Tibial nerve (tissue), 4 donors: ENCODE results near the gene ALG14. TPM values are rescaled to one million over a fixed set of nuclear protein-coding genes. Genes with fewer than 3 reads are reported as not detected.

Experiments
- DNase-seq, 2 donors: peaks; one replicate each; pipeline ENCODE4 v3.0.0-alpha.2; 2019; ENCODE audit warnings: low spot score in 2 of 2
- H3K27ac ChIP-seq, 4 donors: fragments of 200-600 bp; sonication (generic) in 3 of 4; one replicate each; pipeline ENCODE4 v1.5.1; 2017 to 2019; ENCODE audit warnings: mild to moderate bottlenecking in 1 of 4
- H3K27me3 ChIP-seq, 2 donors: fragments of 200-600 bp; sonication (generic) in 1 of 2; one replicate each; pipeline versions ENCODE4 v1.5.1 to v1.6.0; 2017 to 2019
- H3K36me3 ChIP-seq, 3 donors: fragments of 200-600 bp; sonication (generic); one replicate each; pipeline ENCODE4 v1.5.1; 2018 to 2019
- H3K4me1 ChIP-seq, 4 donors: fragments of 200-600 bp; sonication (generic) in 3 of 4; one replicate each; pipeline ENCODE4 v1.5.1; 2017 to 2019
- H3K4me3 ChIP-seq, 4 donors: fragments of 200-600 bp; sonication (generic) in 3 of 4; one replicate each; pipeline ENCODE4 v1.5.1; 2017 to 2019; ENCODE audit warnings: mild to moderate bottlenecking in 1 of 4, moderate library complexity in 1 of 4
- H3K9me3 ChIP-seq, 4 donors: fragments of 200-600 bp; sonication (generic) in 3 of 4; one replicate each; pipeline ENCODE4 v1.5.1; 2017 to 2019
- EP300 ChIP-seq, 2 donors: sonication (generic); formaldehyde crosslinking; IDR thresholded peaks; one replicate each; pipeline ENCODE4 v1.6.1; 2017; ENCODE audit warnings: antibody characterized with exemption in 2 of 2, mild to moderate bottlenecking in 1 of 2
- POLR2A ChIP-seq, 2 donors: fragments of 450-650 bp; IDR thresholded peaks; one replicate each; pipeline ENCODE4 v1.6.1; 2017; ENCODE audit warnings: antibody characterized with exemption in 2 of 2, mild to moderate bottlenecking in 2 of 2, moderate library complexity in 2 of 2
- WGBS, 2 donors: methylation state at CpG; one replicate each; pipeline ENCODE4 v1.1.5; 2018; 5-methylcytosine and 5-hydroxymethylcytosine counted together
- total RNA-seq, 4 donors: library from RNA; depleted of rRNA; stranded (reverse); fragments of >200 nt; gene quantifications; one replicate each; pipeline ENCODE4 v1.1.0, GENCODE V29; 2016
- TF ChIP-seq, protein P1 (sequence below), 5 experiments: fragments of 200-600 bp in 3 of 5; fragments of 450-650 bp in 2 of 5; sonication (generic) in 3 of 5; IDR thresholded peaks; one replicate each; pipeline ENCODE4 v1.5.1; 2016 to 2019; ENCODE audit warnings: antibody characterized with exemption in 5 of 5, mild to moderate bottlenecking in 3 of 5, moderate library complexity in 2 of 5

The ALG14 gene
- total RNA-seq, 4 donors from 2014 or later, result 1.1 to 1.6 (median 1.5) TPM

DNA sequence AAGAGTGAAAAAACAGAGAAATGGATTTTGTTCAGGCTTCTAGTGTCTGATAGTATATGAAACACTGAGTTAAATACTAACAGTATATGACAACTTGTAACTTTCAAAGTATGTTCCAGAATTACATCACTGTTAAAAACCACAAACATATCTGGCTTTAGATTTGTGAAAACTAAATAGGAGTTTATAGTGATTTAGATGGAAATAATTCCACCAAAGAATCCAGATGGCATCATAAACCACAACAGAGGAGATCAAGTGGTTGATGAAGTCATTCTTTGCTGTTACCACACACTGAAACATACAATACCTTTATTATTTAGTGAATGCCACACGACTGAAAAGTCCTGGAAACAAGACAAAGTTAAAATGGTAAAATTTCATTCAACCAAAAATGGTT is 37.2 kb downstream of the ALG14 start:
- Histone ChIP-seq H3K36me3 (peaks cover 0 to 5% (median 0%) of the 10 kb centered on the region in 3 donors), H3K27ac (peak overlapping the region in 2 of 4 donors; percentile 55 to 83), H3K4me3 (no peak overlapping the region), H3K27me3 (no peaks in the 10 kb centered on the region), H3K9me3 (no peaks in the 10 kb centered on the region), H3K4me1 (peaks cover 0 to 14% (median 3%) of the 10 kb centered on the region in 4 donors)
- DNase-seq, result no peak
- 47 to 49% methylated on average over 1 of the region's 1 CpG for WGBS, 2 donors
- TF ChIP-seq, protein P1, sequence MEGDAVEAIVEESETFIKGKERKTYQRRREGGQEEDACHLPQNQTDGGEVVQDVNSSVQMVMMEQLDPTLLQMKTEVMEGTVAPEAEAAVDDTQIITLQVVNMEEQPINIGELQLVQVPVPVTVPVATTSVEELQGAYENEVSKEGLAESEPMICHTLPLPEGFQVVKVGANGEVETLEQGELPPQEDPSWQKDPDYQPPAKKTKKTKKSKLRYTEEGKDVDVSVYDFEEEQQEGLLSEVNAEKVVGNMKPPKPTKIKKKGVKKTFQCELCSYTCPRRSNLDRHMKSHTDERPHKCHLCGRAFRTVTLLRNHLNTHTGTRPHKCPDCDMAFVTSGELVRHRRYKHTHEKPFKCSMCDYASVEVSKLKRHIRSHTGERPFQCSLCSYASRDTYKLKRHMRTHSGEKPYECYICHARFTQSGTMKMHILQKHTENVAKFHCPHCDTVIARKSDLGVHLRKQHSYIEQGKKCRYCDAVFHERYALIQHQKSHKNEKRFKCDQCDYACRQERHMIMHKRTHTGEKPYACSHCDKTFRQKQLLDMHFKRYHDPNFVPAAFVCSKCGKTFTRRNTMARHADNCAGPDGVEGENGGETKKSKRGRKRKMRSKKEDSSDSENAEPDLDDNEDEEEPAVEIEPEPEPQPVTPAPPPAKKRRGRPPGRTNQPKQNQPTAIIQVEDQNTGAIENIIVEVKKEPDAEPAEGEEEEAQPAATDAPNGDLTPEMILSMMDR (IDR thresholded peaks at IDR 0.05), result no peak
- TF ChIP-seq POLR2A (IDR thresholded peaks at IDR 0.05) (no peak), EP300 (IDR thresholded peaks at IDR 0.05) (no peak)

DNA sequence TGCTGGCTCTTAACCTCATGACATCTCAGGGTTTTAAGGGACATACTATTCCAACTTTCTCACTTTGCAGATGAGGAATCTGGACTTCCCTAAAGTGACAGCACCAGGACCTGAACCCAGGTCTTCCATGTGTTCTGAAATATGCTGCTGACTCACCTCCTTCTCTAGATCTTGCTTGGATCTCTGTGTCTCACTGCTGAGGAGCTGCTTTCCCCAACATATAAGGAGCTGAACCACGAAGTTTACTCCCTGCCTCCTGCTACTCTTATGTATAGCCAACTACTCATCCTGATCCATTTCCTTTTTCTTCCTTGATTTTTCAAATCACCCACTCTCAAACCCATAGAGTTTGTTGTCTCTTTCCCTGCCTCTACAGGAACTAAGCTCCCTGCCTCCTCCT is 38.2 kb downstream of the ALG14 start:
- TF ChIP-seq POLR2A (IDR thresholded peaks at IDR 0.05) (no peak), EP300 (IDR thresholded peaks at IDR 0.05) (no peak)
- TF ChIP-seq, protein P1 (IDR thresholded peaks at IDR 0.05), result no peak

DNA sequence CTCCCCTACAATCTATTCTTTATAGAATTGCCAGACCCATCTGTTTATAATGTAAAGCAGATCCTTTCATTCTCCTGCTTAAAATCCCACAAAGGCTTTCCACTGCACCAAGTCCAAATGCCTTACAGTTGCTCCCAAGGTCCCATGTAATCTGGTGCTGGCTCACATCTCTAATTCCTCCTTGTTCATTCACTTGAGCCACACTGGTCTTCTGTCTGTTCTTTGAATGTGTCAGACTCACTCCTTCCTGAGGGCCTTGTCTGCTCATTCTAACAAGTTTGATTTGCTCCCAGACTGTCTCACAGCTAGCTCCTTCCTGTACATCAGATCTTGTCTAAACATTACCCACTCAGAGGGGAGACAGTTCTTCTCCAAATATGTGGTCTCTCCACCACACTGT is 38.9 kb downstream of the ALG14 start:
- H3K4me3 ChIP-seq, result no peak overlapping the region
- peaks cover 0 to 6% (median 0%) of the 10 kb centered on the region in 4 donors for H3K9me3 ChIP-seq
- H3K27me3 ChIP-seq, result no peaks in the 10 kb centered on the region
- peaks cover 0 to 6% (median 3%) of the 10 kb centered on the region in 4 donors for H3K4me1 ChIP-seq
- TF ChIP-seq POLR2A (IDR thresholded peaks at IDR 0.05), result no peak
- TF ChIP-seq, protein P1 (IDR thresholded peaks at IDR 0.05), result no peak
- TF ChIP-seq EP300 (IDR thresholded peaks at IDR 0.05), result no peak
- no peak for DNase-seq
- peak overlapping the region in 1 of 4 donors; percentile 83 for H3K27ac ChIP-seq
- peaks cover 0 to 5% (median 0%) of the 10 kb centered on the region in 3 donors for H3K36me3 ChIP-seq

More for the DNA sequence above, 38.2 kb downstream of the ALG14 start:
- Histone ChIP-seq H3K36me3 (peaks cover 0 to 5% (median 0%) of the 10 kb centered on the region in 3 donors), H3K27ac (peak overlapping the region in 2 of 4 donors; percentile 55 to 83), H3K27me3 (no peaks in the 10 kb centered on the region), H3K9me3 (no peaks in the 10 kb centered on the region), H3K4me1 (peaks cover 0 to 7% (median 3%) of the 10 kb centered on the region in 4 donors), H3K4me3 (no peak overlapping the region)
- DNase-seq, result no peak
- 88 to 92% methylated on average over 1 of the region's 1 CpG for WGBS, 2 donors

DNA sequence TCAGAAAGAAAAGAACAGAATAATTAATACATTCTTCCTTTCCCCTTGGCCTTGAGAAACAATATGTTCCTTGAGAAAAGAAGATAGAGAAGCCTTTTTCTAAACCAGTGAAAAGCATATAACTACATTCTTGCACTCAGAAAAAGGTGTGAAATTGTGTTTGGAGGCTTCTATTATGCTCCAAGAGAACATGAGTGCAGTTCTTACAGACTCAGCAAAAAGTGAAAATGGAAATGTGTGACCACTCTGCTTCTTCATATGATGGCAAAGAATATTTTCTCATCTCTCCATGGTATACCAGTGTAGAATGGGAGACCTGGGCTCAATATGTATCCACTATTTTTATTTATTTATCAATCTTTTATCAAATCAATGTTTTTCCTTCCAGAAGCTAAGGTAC is 43.2 kb downstream of the ALG14 start:
- Histone ChIP-seq H3K9me3 (peaks cover 0 to 23% (median 0%) of the 10 kb centered on the region in 4 donors), H3K4me1 (peaks cover 0 to 8% (median 0%) of the 10 kb centered on the region in 4 donors), H3K36me3 (peaks cover 0 to 26% (median 0%) of the 10 kb centered on the region in 3 donors), H3K27me3 (no peaks in the 10 kb centered on the region), H3K4me3 (no peak overlapping the region), H3K27ac (no peak overlapping the region)
- no peak for TF ChIP-seq POLR2A (IDR thresholded peaks at IDR 0.05)
- no peak for TF ChIP-seq EP300 (IDR thresholded peaks at IDR 0.05)
- TF ChIP-seq, protein P1 (IDR thresholded peaks at IDR 0.05), result no peak
- DNase-seq, result no peak

DNA sequence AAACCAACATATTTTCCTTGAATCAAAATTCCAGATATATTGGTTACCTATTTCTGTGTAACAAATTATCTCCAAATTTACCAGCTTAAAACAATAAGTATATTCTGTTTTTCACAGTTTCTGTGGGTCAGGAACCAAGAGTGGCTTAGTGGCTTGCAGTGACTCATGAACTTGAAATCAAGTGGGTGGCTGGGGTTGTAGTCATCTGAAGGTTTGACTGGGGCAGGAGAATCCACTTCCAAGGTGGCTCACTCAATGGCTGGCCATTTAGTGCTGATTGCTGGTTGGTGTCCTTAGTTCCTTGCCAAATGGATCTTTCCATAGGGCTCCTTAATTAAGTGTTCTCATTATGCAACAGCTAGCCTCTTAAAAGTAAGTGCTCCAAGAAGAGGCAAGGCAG is 43.8 kb downstream of the ALG14 start:
- no peak for DNase-seq
- TF ChIP-seq POLR2A (IDR thresholded peaks at IDR 0.05) (no peak), EP300 (IDR thresholded peaks at IDR 0.05) (no peak)
- TF ChIP-seq, protein P1 (IDR thresholded peaks at IDR 0.05), result no peak

More for the DNA sequence above, 43.8 kb downstream of the ALG14 start:
- peaks cover 0 to 14% (median 0%) of the 10 kb centered on the region in 4 donors for H3K4me1 ChIP-seq
- H3K9me3 ChIP-seq, result peaks cover 0 to 23% (median 0%) of the 10 kb centered on the region in 4 donors
- peaks cover 0 to 26% (median 0%) of the 10 kb centered on the region in 3 donors for H3K36me3 ChIP-seq
- no peak overlapping the region for H3K4me3 ChIP-seq
- no peak overlapping the region for H3K27ac ChIP-seq
- no peaks in the 10 kb centered on the region for H3K27me3 ChIP-seq
